Mammary epithelial cell (primary cell): ENCODE results near the gene MGST2.

Experiments used
- EZH2 ChIP-seq: IDR thresholded peaks from 2 replicates; pipeline ENCODE4 v1.6.1; 2012; ENCODE audit warnings: low read length, inconsistent platforms, borderline replicate concordance
- TF ChIP-seq, protein P1 (sequence below), 2 donors: IDR thresholded peaks in 1 of 2; conservative IDR thresholded peaks in 1 of 2; 2 replicates each; pipeline ENCODE4 v1.5.1; 2011 to 2012; ENCODE audit warnings: inconsistent platforms in 2 of 2, low read length in 2 of 2, mild to moderate bottlenecking in 2 of 2, control low read depth in 1 of 2, low read depth in 1 of 2; ENCODE audit not compliant: insufficient read depth in 1 of 2; ENCODE audit errors: extremely low read depth in 1 of 2

GRCh38 chr4:139753686-139754085, 88.1 kb downstream of the MGST2 start:
- TF ChIP-seq, protein P1, sequence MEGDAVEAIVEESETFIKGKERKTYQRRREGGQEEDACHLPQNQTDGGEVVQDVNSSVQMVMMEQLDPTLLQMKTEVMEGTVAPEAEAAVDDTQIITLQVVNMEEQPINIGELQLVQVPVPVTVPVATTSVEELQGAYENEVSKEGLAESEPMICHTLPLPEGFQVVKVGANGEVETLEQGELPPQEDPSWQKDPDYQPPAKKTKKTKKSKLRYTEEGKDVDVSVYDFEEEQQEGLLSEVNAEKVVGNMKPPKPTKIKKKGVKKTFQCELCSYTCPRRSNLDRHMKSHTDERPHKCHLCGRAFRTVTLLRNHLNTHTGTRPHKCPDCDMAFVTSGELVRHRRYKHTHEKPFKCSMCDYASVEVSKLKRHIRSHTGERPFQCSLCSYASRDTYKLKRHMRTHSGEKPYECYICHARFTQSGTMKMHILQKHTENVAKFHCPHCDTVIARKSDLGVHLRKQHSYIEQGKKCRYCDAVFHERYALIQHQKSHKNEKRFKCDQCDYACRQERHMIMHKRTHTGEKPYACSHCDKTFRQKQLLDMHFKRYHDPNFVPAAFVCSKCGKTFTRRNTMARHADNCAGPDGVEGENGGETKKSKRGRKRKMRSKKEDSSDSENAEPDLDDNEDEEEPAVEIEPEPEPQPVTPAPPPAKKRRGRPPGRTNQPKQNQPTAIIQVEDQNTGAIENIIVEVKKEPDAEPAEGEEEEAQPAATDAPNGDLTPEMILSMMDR (conservative IDR thresholded peaks at IDR 0.05 in 1 of 2, IDR thresholded peaks at IDR 0.05 in 1 of 2; ENCODE audit: extremely low read depth in 1 of 2, insufficient read depth in 1 of 2, low read depth in 1 of 2, low read length in 2 of 2), result no peak
- no peak for TF ChIP-seq EZH2
